VCaP (cell line): Measurements from ENCODE around the gene NDUFB8.

Experiments
- H3K27ac ChIP-seq: fragments of 450-650 bp; 2 replicates; pipeline ENCODE4 v1.5.1; 2017
- CTCF ChIP-seq: fragments of 450-650 bp; conservative IDR thresholded peaks from 2 replicates; pipeline ENCODE4 v1.5.1; 2017; ENCODE audit warnings: mild to moderate bottlenecking, moderate library complexity

NDUFB8 gene

GRCh38 chr10:100480002-100480401, 49.7 kb downstream of the NDUFB8 start:
- no peak for TF ChIP-seq CTCF
- H3K27ac ChIP-seq, result no peak overlapping the region

- no peak overlapping the region for H3K27ac ChIP-seq
- no peak for TF ChIP-seq CTCF
Measured at GRCh38 chr10:100479037-100479436, 50.6 kb downstream of the NDUFB8 start.

- H3K27ac ChIP-seq, result no peak overlapping the region
- TF ChIP-seq CTCF, result no peak
Measured at GRCh38 chr10:100477970-100478369, 51.7 kb downstream of the NDUFB8 start.
